ENCODE data around the gene CERS3.

Gene CERS3

GRCh38 chr15:100553468-100553867 lies 24.7 kb upstream of the CERS3 start:
- DNase-seq (ENCODE audit: low read depth in 1 of 2, low spot score in 1 of 2) = no peak
- in situ Hi-C loops (cut with HindIII; ENCODE audit: low pct_unique_long_range_greater_than_20kb, low sequenced_read_pairs) = no loop called here
- TF ChIP-seq JUND (IDR thresholded peaks at IDR 0.05; ENCODE audit: low read depth) = no peak

- no peak for TF ChIP-seq JUND (IDR thresholded peaks at IDR 0.05; ENCODE audit: low read depth)
- in situ Hi-C loops (cut with HindIII; ENCODE audit: low pct_unique_long_range_greater_than_20kb, low sequenced_read_pairs) = no loop called here
- DNase-seq (ENCODE audit: low read depth in 1 of 2, low spot score in 1 of 2) = no peak
Observed at GRCh38 chr15:100547961-100548360, 19.2 kb upstream of the CERS3 start.

GRCh38 chr15:100544946-100545345 lies 16.2 kb upstream of the CERS3 start:
- in situ Hi-C loops (cut with HindIII; ENCODE audit: low pct_unique_long_range_greater_than_20kb, low sequenced_read_pairs) = no loop called here
- no peak for DNase-seq (ENCODE audit: low read depth in 1 of 2, low spot score in 1 of 2)

GRCh38 chr15:100544338-100544841 lies 15.6 kb upstream of the CERS3 start:
- no peak for TF ChIP-seq JUND (IDR thresholded peaks at IDR 0.05; ENCODE audit: low read depth)
- in situ Hi-C loops (cut with HindIII; ENCODE audit: low pct_unique_long_range_greater_than_20kb, low sequenced_read_pairs) = no loop called here
- DNase-seq (ENCODE audit: low read depth in 1 of 2, low spot score in 1 of 2) = no peak

More at GRCh38 chr15:100544946-100545345, 16.2 kb upstream of the CERS3 start:
- TF ChIP-seq JUND (IDR thresholded peaks at IDR 0.05; ENCODE audit: low read depth) = no peak

- in situ Hi-C loops (cut with HindIII; ENCODE audit: low pct_unique_long_range_greater_than_20kb, low sequenced_read_pairs) = no loop called here
- DNase-seq (ENCODE audit: low read depth in 1 of 2, low spot score in 1 of 2) = no peak
- TF ChIP-seq JUND (IDR thresholded peaks at IDR 0.05; ENCODE audit: low read depth) = no peak
Observed at GRCh38 chr15:100542290-100542689, 13.5 kb upstream of the CERS3 start.

- no peak for DNase-seq (ENCODE audit: low read depth in 1 of 2, low spot score in 1 of 2)
- TF ChIP-seq JUND (IDR thresholded peaks at IDR 0.05; ENCODE audit: low read depth) = no peak
- in situ Hi-C loops (cut with HindIII; ENCODE audit: low pct_unique_long_range_greater_than_20kb, low sequenced_read_pairs) = no loop called here
Observed at GRCh38 chr15:100537331-100537730, 8.6 kb upstream of the CERS3 start.

GRCh38 chr15:100536733-100537132 lies 8.0 kb upstream of the CERS3 start:
- DNase-seq (ENCODE audit: low read depth in 1 of 2, low spot score in 1 of 2) = no peak
- no peak for TF ChIP-seq JUND (IDR thresholded peaks at IDR 0.05; ENCODE audit: low read depth)
- in situ Hi-C loops (cut with HindIII; ENCODE audit: low pct_unique_long_range_greater_than_20kb, low sequenced_read_pairs) = no loop called here

- no peak for DNase-seq (ENCODE audit: low read depth in 1 of 2, low spot score in 1 of 2)
- no peak for TF ChIP-seq JUND (IDR thresholded peaks at IDR 0.05; ENCODE audit: low read depth)
- in situ Hi-C loops (cut with HindIII; ENCODE audit: low pct_unique_long_range_greater_than_20kb, low sequenced_read_pairs) = no loop called here
Observed at GRCh38 chr15:100533886-100534285, 5.1 kb upstream of the CERS3 start.

- in situ Hi-C loops (cut with HindIII; ENCODE audit: low pct_unique_long_range_greater_than_20kb, low sequenced_read_pairs) = no loop called here
- TF ChIP-seq JUND (IDR thresholded peaks at IDR 0.05; ENCODE audit: low read depth) = no peak
- no peak for DNase-seq (ENCODE audit: low read depth in 1 of 2, low spot score in 1 of 2)
Observed at GRCh38 chr15:100531823-100532327, 3.1 kb upstream of the CERS3 start.

- no peak for TF ChIP-seq JUND (IDR thresholded peaks at IDR 0.05; ENCODE audit: low read depth)
- DNase-seq (ENCODE audit: low read depth in 1 of 2, low spot score in 1 of 2) = no peak
- in situ Hi-C loops (cut with HindIII; ENCODE audit: low pct_unique_long_range_greater_than_20kb, low sequenced_read_pairs) = no loop called here
Observed at GRCh38 chr15:100531204-100531603, 2.5 kb upstream of the CERS3 start.

- DNase-seq (ENCODE audit: low read depth in 1 of 2, low spot score in 1 of 2) = no peak
- in situ Hi-C loops (cut with HindIII; ENCODE audit: low pct_unique_long_range_greater_than_20kb, low sequenced_read_pairs) = no loop called here
- no peak for TF ChIP-seq JUND (IDR thresholded peaks at IDR 0.05; ENCODE audit: low read depth)
Observed at GRCh38 chr15:100529556-100529955, 806 bp upstream of the CERS3 start.

- in situ Hi-C loops (cut with HindIII; ENCODE audit: low pct_unique_long_range_greater_than_20kb, low sequenced_read_pairs) = no loop called here
- TF ChIP-seq JUND (IDR thresholded peaks at IDR 0.05; ENCODE audit: low read depth) = no peak
- DNase-seq (ENCODE audit: low read depth in 1 of 2, low spot score in 1 of 2) = no peak
Observed at GRCh38 chr15:100526027-100526481, 2.7 kb downstream of the CERS3 start.

GRCh38 chr15:100525436-100525835 lies 3.3 kb downstream of the CERS3 start:
- TF ChIP-seq JUND (IDR thresholded peaks at IDR 0.05; ENCODE audit: low read depth) = no peak
- no peak for DNase-seq (ENCODE audit: low read depth in 1 of 2, low spot score in 1 of 2)
- in situ Hi-C loops (cut with HindIII; ENCODE audit: low pct_unique_long_range_greater_than_20kb, low sequenced_read_pairs) = no loop called here

GRCh38 chr15:100524326-100524725 lies 4.4 kb downstream of the CERS3 start:
- in situ Hi-C loops (cut with HindIII; ENCODE audit: low pct_unique_long_range_greater_than_20kb, low sequenced_read_pairs) = no loop called here
- no peak for DNase-seq (ENCODE audit: low read depth in 1 of 2, low spot score in 1 of 2)
- TF ChIP-seq JUND (IDR thresholded peaks at IDR 0.05; ENCODE audit: low read depth) = no peak
